GM12801 (cell line): Measurements from ENCODE around the gene PTPRE.

Source experiments
- TF ChIP-seq, protein P1 (sequence below): IDR thresholded peaks from one replicate; pipeline ENCODE4 v1.5.1; 2011; ENCODE audit warnings: control low read depth; ENCODE audit not compliant: insufficient read length; ENCODE audit errors: extremely low read depth

PTPRE gene

DNA sequence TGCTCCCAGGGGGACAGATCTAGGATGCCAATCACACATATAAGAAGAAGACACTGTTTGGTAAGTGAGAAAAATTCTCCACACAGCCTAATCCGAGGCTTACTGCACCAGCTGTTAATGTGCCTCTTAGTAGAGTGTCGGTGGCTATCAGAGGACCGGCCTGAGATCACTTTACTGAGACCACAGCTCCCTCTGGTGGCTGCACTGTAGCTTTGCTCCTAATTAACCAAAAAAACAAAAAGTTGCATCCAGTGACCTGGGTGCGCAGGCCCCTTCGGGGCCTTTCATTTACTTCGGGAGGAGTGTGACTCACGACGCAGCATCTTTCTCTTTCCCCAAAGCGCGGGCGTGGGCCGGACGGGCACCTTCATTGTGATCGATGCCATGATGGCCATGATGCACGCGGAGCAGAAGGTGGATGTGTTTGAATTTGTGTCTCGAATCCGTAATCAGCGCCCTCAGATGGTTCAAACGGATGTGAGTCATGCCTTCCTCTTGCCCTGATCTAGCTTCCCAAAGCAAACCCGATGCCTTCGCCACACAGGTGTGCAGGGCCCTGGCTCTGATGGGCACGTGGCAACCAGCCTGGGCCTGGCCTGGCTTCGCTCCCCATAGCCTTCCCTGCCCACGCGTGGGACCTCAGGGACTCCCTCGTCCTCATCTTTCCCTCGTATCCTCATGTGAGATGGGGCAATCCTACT is 162.6 kb downstream of the PTPRE start:
- TF ChIP-seq, protein P1, sequence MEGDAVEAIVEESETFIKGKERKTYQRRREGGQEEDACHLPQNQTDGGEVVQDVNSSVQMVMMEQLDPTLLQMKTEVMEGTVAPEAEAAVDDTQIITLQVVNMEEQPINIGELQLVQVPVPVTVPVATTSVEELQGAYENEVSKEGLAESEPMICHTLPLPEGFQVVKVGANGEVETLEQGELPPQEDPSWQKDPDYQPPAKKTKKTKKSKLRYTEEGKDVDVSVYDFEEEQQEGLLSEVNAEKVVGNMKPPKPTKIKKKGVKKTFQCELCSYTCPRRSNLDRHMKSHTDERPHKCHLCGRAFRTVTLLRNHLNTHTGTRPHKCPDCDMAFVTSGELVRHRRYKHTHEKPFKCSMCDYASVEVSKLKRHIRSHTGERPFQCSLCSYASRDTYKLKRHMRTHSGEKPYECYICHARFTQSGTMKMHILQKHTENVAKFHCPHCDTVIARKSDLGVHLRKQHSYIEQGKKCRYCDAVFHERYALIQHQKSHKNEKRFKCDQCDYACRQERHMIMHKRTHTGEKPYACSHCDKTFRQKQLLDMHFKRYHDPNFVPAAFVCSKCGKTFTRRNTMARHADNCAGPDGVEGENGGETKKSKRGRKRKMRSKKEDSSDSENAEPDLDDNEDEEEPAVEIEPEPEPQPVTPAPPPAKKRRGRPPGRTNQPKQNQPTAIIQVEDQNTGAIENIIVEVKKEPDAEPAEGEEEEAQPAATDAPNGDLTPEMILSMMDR, result no peak

DNA sequence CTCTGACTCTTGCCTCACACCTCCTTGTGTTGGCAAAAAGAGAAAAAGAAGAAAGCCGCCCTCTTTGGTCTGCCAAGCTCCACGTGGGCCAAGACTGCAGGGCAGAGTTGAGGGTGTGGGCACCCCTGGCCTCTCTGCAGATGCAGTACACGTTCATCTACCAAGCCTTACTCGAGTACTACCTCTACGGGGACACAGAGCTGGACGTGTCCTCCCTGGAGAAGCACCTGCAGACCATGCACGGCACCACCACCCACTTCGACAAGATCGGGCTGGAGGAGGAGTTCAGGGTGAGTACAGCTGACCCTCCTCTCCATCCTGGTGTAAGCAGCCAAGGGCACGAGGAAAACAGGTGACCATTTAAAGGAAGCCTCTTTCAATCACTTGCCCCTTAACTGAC is 163.3 kb downstream of the PTPRE start:
- TF ChIP-seq, protein P1, result no peak

DNA sequence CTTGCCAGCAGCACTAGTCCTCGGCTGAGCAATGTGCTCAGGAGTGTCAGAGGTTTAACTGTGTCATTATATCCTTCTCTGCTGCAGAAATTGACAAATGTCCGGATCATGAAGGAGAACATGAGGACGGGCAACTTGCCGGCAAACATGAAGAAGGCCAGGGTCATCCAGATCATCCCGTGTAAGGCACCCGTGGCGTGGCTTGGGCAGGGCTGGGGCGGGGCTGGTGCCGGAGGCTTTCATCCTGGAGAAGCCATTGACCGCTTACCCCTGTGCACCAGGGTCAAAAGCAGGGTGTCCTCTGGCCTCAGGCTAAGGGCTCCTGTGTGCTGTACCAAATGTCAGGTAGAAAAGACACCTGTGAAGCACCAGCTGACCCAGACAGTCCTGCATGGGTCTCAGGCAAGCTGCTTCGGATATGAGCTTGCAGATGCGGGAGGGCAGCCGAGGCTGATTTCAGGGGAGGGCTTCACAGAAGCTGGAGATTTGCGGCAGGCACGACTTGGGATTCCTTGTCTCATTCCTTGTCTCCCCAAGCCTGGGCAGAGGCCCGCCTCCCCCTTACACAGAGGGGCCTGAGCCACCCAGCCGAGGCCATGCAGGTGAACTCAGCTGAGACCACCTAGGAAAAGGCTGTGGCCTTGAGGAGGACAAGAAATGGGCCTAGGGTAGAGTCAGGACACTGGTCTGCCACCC is 164.0 kb downstream of the PTPRE start:
- TF ChIP-seq, protein P1, result no peak

DNA sequence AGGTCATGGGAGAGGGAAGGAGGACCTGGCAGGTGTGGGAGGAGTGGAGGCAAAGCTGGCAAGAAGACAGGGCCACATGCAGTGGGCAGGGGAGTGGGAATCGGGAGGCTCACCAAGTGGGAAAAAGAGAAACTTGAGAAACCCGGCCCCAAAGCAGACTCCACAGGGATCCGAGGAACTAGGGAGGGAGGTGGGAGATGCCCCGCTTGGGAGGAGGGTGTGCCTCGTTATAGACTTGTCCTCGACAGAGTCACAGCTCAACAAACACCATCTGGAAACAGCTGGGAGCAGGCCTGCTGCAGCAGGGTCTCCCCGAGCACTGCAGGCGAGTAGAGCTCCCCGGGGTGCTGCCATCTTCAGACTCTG is 164.5 kb downstream of the PTPRE start:
- TF ChIP-seq, protein P1, result no peak

DNA sequence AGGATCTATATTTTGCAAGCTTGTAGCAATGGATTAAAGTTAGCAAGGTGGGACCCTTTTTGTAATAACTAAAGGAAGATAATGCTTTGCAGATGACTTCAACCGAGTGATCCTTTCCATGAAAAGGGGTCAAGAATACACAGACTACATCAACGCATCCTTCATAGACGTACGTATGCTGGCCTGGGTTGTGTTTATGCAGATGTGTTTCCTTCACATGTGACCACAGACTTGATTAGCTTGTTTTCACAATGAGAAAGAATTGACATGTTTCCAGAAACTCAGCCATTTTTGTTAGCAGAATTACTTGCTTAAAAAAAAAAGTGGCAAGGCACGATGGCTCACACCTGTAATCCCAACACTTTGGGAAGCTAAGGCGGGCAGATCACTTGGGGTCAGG is 165.1 kb downstream of the PTPRE start:
- TF ChIP-seq, protein P1, result no peak

DNA sequence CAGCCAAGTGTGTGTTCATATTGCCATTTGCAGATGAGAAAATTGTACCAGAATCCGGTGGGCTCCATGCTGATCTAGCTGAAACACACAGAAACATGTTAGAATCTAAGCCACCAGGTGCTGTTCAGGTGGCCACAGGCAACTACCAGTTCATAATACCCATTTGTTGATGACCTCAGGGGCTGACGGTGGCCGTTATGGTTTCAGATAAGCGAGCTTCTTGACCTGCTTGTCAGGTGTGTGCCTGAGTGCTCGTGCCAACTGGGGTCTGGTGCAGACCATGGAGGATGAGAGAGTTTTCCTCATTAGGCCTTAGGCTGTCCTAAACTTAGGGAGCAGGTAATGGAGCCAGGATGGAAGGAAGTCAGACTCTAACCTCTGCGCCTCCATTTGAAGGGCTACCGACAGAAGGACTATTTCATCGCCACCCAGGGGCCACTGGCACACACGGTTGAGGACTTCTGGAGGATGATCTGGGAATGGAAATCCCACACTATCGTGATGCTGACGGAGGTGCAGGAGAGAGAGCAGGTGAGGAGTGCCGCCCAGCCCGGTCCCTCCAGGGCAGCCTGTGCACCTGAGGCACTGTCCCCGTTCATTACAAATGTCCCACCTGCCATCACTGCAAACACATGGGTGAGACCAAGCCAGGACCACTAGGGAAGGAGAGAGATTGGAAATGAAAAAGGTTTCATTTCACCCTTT is 166.2 kb downstream of the PTPRE start:
- TF ChIP-seq, protein P1, result no peak

DNA sequence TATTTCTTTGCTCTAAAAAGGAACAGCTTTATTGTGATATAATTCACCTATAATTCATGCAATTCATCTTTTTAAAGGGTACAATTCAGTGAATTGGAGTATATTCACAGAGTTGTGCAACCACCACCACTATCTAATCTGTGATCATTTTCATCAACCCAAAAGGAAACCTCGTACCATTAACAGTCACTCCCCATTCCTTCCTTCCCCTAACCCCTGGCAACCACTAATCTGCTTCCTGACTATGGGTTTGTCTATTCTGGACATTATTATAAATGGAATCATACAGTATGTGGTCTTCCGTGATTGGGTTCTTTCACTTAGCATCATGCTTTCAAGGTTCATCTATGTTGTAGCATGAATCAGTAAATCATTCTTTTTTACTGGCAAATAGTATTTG is 167.0 kb downstream of the PTPRE start:
- TF ChIP-seq, protein P1, result no peak
